K562 (cell line): Measurements from ENCODE around the gene PROK1. TPM values are rescaled to one million over a fixed set of nuclear protein-coding genes. Genes with fewer than 3 reads are reported as not detected.

ENCODE experiments used
- AFF4 ChIP-seq: sonication (generic); formaldehyde crosslinking; IDR thresholded peaks from 2 replicates; pipeline ENCODE4 v1.8.0; 2023; ENCODE audit warnings: mild to moderate bottlenecking, missing genetic modification reagents
- ARID1B ChIP-seq: fragments of 450-650 bp; IDR thresholded peaks from 2 replicates; pipeline ENCODE4 v1.6.1; 2016; ENCODE audit warnings: antibody characterized with exemption, mild to moderate bottlenecking, inconsistent platforms
- CBFA2T3 ChIP-seq: fragments of 450-650 bp; IDR thresholded peaks from 2 replicates; pipeline ENCODE4 v1.6.1; 2017
- CBX1 ChIP-seq: sonication (generic); IDR thresholded peaks from 2 replicates; pipeline ENCODE4 v1.6.1; 2016; ENCODE audit warnings: antibody characterized with exemption, low read depth, mild to moderate bottlenecking
- ESRRA ChIP-seq: fragments of 450-650 bp; IDR thresholded peaks from 2 replicates; pipeline ENCODE4 v1.6.1; 2014; ENCODE audit warnings: low read depth, mild to moderate bottlenecking, moderate library complexity, borderline replicate concordance
- EWSR1 ChIP-seq: fragments of 450-650 bp; IDR thresholded peaks from 2 replicates; pipeline ENCODE4 v1.6.1; 2018; ENCODE audit warnings: borderline replicate concordance, mild to moderate bottlenecking, low read depth, moderate library complexity; ENCODE audit not compliant: partially characterized antibody
- FOS ChIP-seq: IDR thresholded peaks from 3 replicates; pipeline ENCODE4 v1.6.1; 2011; ENCODE audit not compliant: insufficient read length; ENCODE audit errors: extremely low read depth
- HDAC2 ChIP-seq: fragments of 450-650 bp; IDR thresholded peaks from 2 replicates; pipeline ENCODE4 v1.6.1; 2016; ENCODE audit warnings: mild to moderate bottlenecking
- HOMEZ ChIP-seq: fragments of 250-450 bp; sonication (Bioruptor Pico); IDR thresholded peaks from 2 replicates; pipeline ENCODE4 v1.4.0; 2020; ENCODE audit warnings: mild to moderate bottlenecking, moderate library complexity
- IRF2 ChIP-seq: sonication (generic); formaldehyde crosslinking; IDR thresholded peaks from 2 replicates; pipeline ENCODE4 v1.8.1; 2022; ENCODE audit warnings: mild to moderate bottlenecking, missing genetic modification reagents
- KLF10 ChIP-seq: fragments of 250-450 bp; sonication (Bioruptor Pico); IDR thresholded peaks from 2 replicates; pipeline ENCODE4 v1.6.1; 2021; ENCODE audit warnings: matching md5 sums
- MCM5 ChIP-seq: fragments of 450-650 bp; IDR thresholded peaks from 2 replicates; pipeline ENCODE4 v1.6.1; 2016; ENCODE audit warnings: low read depth
- MYNN ChIP-seq, 2 experiments: sonication (generic); formaldehyde crosslinking in 1 of 2; IDR thresholded peaks; 2 replicates each; pipeline versions ENCODE4 v1.5.0 to v1.6.1; 2016 to 2020; ENCODE audit warnings: antibody characterized with exemption in 1 of 2, missing genetic modification reagents in 1 of 2
- POLR2A ChIP-seq: fragments of 450-650 bp; conservative IDR thresholded peaks from 2 replicates; pipeline ENCODE4 v1.6.1; 2016
- POU5F1 ChIP-seq: fragments of 150-350 bp; IDR thresholded peaks from 2 replicates; pipeline ENCODE4 v1.6.1; 2014; ENCODE audit warnings: borderline replicate concordance, low read length, low read depth, mild to moderate bottlenecking; ENCODE audit not compliant: partially characterized antibody
- SMARCB1 ChIP-seq: IDR thresholded peaks from 2 replicates; pipeline ENCODE4 v1.6.1; 2011; ENCODE audit warnings: improper control_type of control experiment, low read depth; ENCODE audit not compliant: insufficient read length
- XRCC4 ChIP-seq: IDR thresholded peaks from one replicate; pipeline ENCODE4 v1.6.1; 2011; ENCODE audit not compliant: insufficient read depth, insufficient read length; ENCODE audit errors: extremely low read depth
- ZBTB5 ChIP-seq: fragments of 450-650 bp; IDR thresholded peaks from 2 replicates; pipeline ENCODE4 v1.6.1; 2017; ENCODE audit warnings: antibody characterized with exemption
- ZC3H11A ChIP-seq: IDR thresholded peaks from 2 replicates; pipeline ENCODE4 v1.6.1; 2012; ENCODE audit warnings: low read depth, low read length, improper control_type of control experiment
- ZNF408 ChIP-seq: fragments of 250-450 bp; sonication (Bioruptor Pico); IDR thresholded peaks from 2 replicates; pipeline ENCODE4 v1.4.0; 2020; ENCODE audit warnings: low read depth, mild to moderate bottlenecking, moderate library complexity
- ZNF41 ChIP-seq: fragments of 250-450 bp; sonication (Bioruptor Pico); conservative IDR thresholded peaks from 2 replicates; pipeline ENCODE4 v1.4.0; 2020; ENCODE audit warnings: mild to moderate bottlenecking
- ZNF551 ChIP-seq: fragments of 250-450 bp; sonication (Bioruptor Pico); IDR thresholded peaks from 2 replicates; pipeline ENCODE4 v1.5.0; 2021; ENCODE audit warnings: mild to moderate bottlenecking, moderate library complexity
- polyA plus RNA-seq, 8 experiments: library from polyadenylated mRNA; depleted of rRNA in 4 of 8; stranded (reverse) in 5 of 8; unstranded in 3 of 8; fragments of >200 nt; fragmentation: Nextera tagmentation in 2 of 8; fragmentation: Illumina TruSeq in 1 of 8; extraction: Ambion mirVana in 2 of 8; extraction: Trizol in 1 of 8; gene quantifications; 2 replicates each; pipeline versions ENCODE4 v1.2.1 to v1.2.3, GENCODE V29; 2011 to 2014; ENCODE audit warnings: inconsistent platforms in 1 of 8, missing spikeins in 1 of 8
- total RNA-seq, 7 experiments: library from RNA; depleted of rRNA in 6 of 7; stranded (reverse); fragments of >200 nt in 6 of 7; fragmentation: Illumina TruSeq in 2 of 7; extraction: Trizol in 2 of 7; gene quantifications; 2 replicates each; pipeline versions ENCODE4 v1.2.1 to v1.2.3, GENCODE V29; 2011 to 2021; ENCODE audit warnings: low replicate concordance in 1 of 7

Gene PROK1
- total and polyA plus RNA-seq, 9 of the 15 experiments (the other 6 are each of a cell fraction or from before 2014, with no cell fraction given), result 0.15 TPM; not detected in 8

- TF ChIP-seq POU5F1 (peak; percentile 99), XRCC4 (no peak), FOS (no peak), ZNF408 (no peak), KLF10 (CRISPR knock-in tag) (no peak), HOMEZ (no peak), EWSR1 (no peak), HDAC2 (peak; percentile 85; the same call in 1 of the 2 replicates), ZNF551 (CRISPR knock-in tag) (no peak), CBFA2T3 (0 out of 2 replicates have a peak, but pooled peaks have one; percentile 11), AFF4 (CRISPR knock-in tag) (no peak), MCM5 (no peak), CBX1 (peak; percentile 94), MYNN (IDR thresholded peaks at IDR 0.05) (no peak), MYNN (CRISPR knock-in tag; IDR thresholded peaks at IDR 0.05) (no peak), POLR2A (peak; percentile 97), IRF2 (CRISPR knock-in tag) (no peak), SMARCB1 (no peak), ZNF41 (no peak), ESRRA (peak; percentile 99), ZBTB5 (no peak), ZC3H11A (no peak), ARID1B (no peak)
Measured at GRCh38 chr1:110407260-110408210, 43.4 kb upstream of the PROK1 start, which contains the start of gene LAMTOR5 (continued).
